SK-MEL-5 (cell line): Measurements from ENCODE around the gene TMEM191B. TPM values are rescaled to one million over a fixed set of nuclear protein-coding genes. Genes with fewer than 3 reads are reported as not detected.
"Not testable (repeated sequence)": the region's sequence is repeated elsewhere in the genome, so short reads cannot be mapped to it uniquely, and the experiment has no call there.

Experiments
- DNase-seq: peaks from one replicate; pipeline ENCODE4 v3.0.0-alpha.2; 2016; ENCODE audit warnings: low read depth, low spot score
- in situ Hi-C: cut with HindIII; loops from 2 replicates; pipeline ENCODE4 v1.10.0; 2016; ENCODE audit warnings: low sequenced_read_pairs, high pct_unique_total_duplicates, low pct_unique_long_range_greater_than_20kb
- polyA plus RNA-seq, 2 experiments: library from polyadenylated mRNA; depleted of rRNA; stranded (reverse); fragments of >200 nt; gene quantifications; 2 replicates each; pipeline ENCODE4 v1.2.3, GENCODE V29; 2015
- total RNA-seq: library from RNA; depleted of rRNA; stranded (reverse); fragments of >200 nt; shearing (Covaris generic); gene quantifications from 2 replicates; pipeline ENCODE4 v1.2.3, GENCODE V29; 2014; rRNA removed

Gene TMEM191B
- total RNA-seq = 0.21 and 5.5 TPM in 2 replicates
- 0.05 and 2.2 TPM in 2 replicates for polyA plus RNA-seq (2015; cell fraction: cytosol; rRNA removed)
- 8.1 and 14.4 TPM in 2 replicates for polyA plus RNA-seq (2015; cell fraction: nucleus; rRNA removed)

DNA sequence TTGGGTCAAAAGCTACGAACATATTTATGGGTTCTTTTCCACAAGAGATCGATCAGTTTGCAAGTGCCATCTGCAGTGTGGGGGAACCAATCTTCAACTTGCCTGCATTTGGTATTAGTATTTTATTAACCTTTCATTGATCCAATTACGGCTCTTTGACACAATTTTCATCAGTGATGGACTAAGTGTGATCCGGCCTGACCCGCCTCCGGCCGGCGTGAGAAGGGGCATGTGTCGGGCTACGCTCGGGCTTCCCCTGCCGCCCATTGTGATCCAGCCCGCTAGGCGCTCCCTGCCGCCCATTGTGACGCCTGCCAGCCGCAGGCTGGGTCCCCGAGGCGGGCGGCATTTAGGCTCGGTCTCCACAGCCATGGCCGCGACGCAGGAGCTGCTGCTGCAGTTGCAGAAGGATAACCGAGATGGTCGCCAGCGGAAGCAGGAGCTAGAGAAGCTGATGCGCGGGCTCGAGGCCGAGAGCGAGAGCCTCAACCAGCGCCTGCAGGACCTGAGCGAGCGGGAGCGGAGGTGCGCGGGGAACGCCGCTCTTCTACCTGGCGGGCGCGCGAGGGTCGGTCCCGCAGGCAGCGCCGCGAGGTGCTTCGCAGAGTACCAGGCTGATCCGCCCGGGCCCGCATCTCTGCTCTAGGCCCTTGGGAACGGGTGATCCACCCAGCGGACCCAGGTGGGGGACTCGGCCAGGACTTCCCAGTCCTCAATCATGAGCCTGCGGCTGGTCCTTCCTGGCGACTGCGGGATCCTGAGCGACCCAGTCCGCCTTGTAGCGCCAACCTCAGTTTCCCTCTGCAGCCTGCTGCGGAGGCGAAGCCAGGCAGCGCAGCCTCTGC lies at the start of gene TMEM191B:
Gene TMEM191B, plus strand, starts transcription at position 51 of the 845 bp plus-strand sequence. Its CDS starts 179 bp downstream, at position 230.
- in situ Hi-C loops, DNase-seq: not testable (repeated sequence)

DNA sequence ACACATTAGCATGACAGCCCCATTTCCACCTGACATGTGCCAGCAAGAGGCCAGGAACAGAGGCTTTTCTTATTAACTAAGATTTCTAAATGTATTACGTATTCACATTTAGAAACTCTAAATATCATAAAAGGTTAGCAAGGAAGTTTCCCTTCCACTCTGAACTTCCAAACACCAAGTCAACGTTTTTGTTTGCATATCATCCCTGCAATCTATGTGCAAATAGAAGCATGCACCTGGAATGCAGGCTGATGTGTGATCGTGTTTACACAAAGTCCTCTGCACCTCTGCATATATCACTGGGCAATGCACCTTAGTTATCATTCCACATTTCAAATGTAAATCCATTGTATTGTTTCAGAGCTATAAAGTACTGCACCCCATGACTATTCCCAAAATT lies 31.4 kb upstream of the TMEM191B start:
- in situ Hi-C loops, DNase-seq: not testable (repeated sequence)

DNA sequence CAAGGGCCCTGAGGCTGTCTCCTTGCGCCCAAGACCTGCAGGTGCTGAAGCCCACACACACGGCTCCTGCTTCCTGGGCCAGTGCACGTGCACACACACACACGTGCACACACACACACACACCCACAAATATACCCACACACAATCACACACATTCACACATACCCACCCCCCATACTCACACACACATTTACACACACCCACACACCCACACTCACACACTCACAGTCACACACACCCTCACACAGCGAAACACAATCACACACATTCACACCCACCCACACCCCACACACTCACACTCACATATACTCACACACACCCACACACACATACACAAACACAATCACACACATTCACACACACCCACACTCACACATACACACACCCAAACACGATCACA lies 16.3 kb upstream of the TMEM191B start:
- in situ Hi-C loops, DNase-seq: not testable (repeated sequence)

DNA sequence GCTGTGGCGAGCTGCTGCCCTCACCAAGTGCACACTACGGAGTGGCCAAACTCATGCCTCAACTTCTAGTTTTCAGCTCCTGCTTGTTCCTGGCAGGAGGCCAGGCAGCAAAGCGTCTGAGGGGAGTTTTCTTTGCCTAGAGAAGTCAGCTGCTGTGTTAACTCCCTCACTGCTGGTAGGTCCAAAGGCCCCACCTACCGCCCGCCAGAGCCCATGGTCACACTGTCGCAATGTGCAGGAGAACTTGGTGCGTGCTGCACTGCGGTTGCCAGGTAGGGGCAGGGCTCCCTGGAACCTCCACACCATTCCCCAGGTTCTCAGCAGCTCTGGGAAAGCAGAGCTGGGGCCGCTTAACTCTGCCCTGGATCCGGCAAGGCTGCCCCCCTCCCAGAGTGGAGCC lies 15.2 kb upstream of the TMEM191B start:
- DNase-seq, in situ Hi-C loops: not testable (repeated sequence)

DNA sequence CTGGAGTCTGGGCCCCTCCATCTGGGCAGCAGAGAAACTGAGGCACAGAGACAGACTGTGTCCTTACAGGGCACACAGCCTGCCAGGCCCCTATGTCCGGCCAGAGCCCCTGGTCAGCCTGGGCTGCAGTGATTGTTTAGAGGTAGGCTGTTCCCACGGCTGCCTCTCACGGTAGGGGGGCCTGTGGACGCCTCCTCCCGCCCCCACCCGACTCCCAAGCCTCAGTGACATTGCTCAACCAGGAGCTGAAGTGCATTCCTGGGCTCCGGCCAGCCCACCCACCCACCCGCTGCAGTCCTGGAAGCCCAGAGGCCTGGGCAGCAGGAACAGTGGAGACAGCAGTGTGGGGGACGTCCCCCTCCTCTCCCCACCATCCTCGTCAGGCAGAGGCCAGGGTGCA lies 14.1 kb upstream of the TMEM191B start:
- DNase-seq, in situ Hi-C loops: not testable (repeated sequence)

DNA sequence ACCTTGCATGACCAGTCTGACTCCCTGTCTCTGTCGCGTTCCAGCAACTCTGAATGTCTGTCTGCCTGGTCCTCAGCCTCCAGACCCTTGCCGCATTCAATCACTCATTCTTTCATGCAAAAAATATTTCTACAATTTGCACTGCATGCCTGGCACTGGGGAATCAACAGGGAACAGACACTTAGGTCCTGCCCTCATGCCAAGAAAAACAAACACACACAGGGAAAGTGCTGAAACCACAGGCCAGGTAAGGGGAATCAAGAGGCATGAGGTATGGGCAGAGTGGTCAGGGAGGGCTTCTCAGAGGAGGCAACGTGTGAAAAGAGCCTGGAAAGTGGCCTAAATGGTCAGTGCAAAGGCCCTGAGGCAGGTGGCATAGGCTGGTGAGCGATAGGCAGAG lies 9.5 kb upstream of the TMEM191B start, which contains the start of gene GGTLC3:
Gene GGTLC3, minus strand, starts transcription at position 101 of the 400 bp plus-strand sequence. CDS start 264 bp downstream, outside the sequence.
- DNase-seq, in situ Hi-C loops: not testable (repeated sequence)

DNA sequence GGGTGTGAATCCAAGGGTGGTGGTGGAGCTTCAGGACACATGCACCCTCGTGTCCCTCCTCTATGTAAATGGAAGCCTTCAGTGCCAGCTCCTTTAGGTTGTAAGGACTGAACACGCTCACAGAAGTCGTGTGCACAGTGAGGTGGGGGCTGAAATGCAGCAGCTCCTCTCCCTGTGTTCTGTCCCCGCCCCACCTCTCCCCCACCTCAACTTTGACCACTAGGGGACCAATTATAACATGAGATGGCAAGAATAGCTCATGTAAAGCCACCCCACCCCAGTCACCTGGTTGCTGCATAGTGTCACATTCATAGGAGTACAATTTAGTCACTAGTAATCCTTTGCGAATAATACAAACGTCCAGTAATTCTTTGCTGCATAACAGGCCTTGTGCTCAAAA lies 4.8 kb upstream of the TMEM191B start:
- DNase-seq, in situ Hi-C loops: not testable (repeated sequence)

DNA sequence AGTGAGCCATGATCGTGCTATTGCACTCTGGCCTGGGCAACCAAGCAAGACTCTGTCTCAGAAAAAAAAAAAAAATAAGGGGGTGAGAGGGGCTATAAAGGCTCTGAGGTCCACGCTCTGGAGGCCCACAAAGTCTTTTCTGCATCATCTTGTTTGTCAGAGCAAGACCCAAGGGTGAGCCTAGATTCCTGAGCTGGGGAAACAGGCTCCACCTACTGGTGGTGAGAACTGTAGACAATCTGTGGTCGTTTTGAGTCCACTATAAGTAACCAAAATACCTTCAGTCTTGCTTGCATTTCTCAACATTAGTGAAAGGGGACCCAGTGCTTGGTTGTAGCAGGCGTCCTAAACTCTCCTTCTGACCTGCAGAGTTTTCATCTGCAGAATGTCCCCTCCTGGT lies 4.3 kb upstream of the TMEM191B start:
- in situ Hi-C loops, DNase-seq: not testable (repeated sequence)

DNA sequence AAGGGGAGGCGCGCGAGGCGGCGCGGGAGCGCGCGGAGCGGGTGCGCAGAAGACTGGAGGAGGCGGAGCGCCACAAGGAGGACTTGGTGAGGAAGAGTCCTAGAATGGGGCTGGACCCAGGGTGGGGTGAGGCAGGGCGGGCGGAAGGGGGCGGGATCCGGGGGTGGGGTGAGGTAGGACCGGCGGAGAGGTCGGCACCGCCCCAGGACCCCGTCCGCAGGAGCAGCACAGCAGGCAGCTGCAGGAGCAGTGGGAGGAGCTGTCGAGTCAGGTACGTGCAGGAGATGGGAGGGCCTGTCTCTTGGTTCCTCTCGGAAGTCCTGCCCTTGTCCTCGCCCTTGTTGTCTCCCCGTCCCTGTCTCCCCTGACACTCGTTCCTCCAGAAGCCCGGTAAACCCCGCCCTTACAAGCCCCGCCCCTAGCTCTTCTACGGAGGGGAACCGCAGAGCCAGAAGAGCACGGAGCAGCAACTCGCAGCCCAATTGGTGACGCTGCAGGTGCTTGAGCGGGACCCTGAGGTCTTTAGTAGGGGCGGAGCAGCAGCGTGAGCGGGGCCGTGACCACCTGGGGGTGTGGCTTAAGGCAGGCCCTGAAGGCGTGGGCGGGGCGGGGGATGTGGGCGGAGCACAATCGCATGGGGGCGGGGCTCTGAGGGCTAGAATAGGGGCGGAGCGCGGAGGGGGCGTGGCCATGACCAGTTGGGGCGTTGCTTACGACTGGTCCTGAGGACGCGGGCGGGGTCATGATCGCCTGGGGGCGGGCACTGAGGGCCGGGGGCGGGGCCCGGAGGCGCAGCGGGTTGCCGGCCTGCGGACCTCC lies 1.2 kb downstream of the TMEM191B start:
- DNase-seq = peak; percentile 87
- in situ Hi-C loops = not testable (repeated sequence)

DNA sequence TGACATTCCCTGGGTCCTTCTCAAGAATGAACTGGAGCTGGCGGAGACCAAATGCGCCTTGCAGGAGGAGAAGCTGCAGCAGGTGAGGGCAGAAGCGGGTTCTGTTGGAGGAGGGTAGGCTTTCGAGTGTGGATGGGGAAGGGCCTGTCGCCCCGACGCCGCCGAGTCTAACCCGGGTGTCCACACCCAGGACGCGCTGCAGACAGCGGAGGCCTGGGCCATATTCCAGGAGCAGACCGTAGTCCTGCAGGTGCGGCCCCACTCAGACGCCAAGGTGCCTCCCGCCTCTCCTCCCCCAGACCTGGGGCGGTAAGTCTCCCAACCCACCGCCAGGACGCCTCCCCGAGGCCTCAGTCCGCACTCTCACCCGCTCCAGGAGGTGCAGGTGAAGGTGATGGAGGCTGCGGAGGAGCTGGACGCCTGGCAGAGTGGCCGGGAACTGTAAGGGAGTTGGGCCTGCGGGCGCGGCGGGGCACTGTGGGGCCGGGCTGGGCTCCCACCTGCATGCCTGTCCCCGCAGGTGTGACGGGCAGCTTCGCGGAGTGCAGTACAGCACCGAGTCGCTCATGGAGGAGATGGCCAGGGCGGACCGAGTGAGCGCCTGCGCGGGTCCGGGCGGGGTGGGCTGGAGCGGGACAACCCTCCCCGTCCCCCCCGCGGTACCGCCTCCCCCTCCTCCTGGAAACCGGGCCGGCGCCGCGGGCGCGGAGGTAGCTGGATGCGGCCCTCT lies 2.0 kb downstream of the TMEM191B start:
- in situ Hi-C loops, DNase-seq: not testable (repeated sequence)

DNA sequence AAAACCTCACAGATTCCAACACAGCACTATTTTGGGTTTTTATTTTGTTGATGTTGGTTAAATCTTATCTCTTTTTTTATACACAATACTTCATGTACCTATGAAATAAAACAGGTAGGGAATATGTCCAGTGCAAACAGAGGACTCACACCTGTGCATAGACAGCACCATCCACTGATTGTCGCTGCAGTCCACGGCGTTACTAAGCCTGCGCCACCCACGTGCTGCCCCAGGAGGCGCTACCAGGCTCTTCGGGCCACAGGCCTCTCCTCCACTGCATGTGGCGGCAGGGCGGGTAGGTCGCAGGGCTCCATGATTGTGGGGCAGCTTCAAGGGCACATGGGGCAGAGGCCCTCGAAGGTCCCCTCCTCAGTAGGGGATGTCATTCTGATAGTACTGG lies 6.0 kb downstream of the TMEM191B start:
- in situ Hi-C loops, DNase-seq: not testable (repeated sequence)

DNA sequence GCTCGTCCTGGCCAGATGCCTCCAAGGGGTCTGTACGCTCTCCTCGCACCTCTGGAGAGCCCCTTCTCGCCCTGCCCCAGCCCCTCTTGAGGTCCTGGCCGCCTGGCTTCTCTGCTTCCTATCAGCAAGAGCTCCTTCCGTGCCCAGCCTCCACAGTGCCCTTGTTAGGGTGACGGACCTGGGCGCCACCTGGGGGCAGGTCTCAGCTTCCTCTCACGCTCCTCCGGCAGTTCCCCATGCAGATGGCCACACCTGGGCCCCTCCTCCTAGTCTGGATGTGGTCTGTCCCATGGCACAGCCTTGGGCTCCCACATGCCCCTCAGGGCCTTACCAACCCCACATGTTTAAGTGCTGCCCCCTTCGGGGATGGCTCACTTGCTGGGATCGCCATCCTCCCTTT lies 6.7 kb downstream of the TMEM191B start:
- DNase-seq, in situ Hi-C loops: not testable (repeated sequence)

DNA sequence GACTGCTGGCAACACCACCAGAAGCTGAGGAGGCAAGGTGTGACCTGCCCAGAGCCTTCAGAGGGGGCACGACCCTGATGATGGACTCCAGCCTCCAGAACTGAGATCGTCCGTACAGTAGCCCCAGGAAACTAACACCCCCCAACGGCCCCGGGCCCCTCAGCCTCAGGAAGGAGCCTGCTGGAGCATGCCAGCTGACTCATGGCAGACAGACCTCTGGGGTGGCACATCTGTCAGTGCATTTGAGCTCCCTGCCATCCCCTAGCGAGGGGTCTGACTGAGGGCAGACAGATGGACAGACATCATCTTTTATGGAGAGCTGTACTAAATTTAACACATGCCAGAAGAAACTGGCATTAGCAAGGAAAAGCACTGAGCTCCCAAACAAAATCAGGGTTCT lies 12.4 kb downstream of the TMEM191B start:
- in situ Hi-C loops, DNase-seq: not testable (repeated sequence)

DNA sequence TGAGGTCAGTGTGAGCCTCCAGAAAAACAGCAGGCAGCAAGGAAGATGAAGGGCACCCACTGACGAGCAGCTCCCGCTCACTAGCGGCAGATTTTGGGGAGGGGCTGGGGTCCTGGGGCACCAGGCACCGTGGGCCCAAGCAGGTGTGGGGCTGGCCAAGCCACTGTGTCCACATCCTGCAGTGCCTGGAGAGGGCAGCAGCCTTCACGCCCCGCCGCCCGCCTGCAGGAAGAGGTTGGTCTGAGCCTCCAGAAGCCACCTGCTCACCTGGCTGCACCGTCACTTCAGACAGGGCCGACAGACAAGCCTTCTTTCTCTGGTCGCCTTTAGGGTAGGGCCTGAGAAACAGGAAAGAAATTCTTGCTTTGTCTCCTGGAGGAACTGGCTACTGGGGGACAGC lies 15.8 kb downstream of the TMEM191B start:
- in situ Hi-C loops, DNase-seq: not testable (repeated sequence)

DNA sequence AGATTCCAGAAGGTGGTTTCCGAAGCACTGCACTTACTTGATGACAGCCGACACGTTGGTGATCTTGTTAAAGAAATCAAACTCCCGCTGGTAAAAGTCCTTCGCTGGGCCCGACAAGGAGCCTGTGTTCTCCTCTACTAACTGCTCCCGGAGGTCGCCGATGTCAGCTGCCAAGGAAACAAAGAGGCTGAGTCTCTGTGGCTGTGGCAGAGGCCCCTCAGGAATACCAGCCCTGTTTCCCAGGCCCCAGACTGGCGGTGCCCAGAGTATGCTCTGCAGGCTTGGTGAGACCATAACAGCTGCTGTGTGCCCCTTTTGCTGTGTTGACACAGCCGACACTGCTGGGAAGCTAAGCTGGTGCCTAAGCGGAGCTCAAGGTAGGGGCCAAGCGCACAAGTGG lies 17.0 kb downstream of the TMEM191B start:
- DNase-seq, in situ Hi-C loops: not testable (repeated sequence)

DNA sequence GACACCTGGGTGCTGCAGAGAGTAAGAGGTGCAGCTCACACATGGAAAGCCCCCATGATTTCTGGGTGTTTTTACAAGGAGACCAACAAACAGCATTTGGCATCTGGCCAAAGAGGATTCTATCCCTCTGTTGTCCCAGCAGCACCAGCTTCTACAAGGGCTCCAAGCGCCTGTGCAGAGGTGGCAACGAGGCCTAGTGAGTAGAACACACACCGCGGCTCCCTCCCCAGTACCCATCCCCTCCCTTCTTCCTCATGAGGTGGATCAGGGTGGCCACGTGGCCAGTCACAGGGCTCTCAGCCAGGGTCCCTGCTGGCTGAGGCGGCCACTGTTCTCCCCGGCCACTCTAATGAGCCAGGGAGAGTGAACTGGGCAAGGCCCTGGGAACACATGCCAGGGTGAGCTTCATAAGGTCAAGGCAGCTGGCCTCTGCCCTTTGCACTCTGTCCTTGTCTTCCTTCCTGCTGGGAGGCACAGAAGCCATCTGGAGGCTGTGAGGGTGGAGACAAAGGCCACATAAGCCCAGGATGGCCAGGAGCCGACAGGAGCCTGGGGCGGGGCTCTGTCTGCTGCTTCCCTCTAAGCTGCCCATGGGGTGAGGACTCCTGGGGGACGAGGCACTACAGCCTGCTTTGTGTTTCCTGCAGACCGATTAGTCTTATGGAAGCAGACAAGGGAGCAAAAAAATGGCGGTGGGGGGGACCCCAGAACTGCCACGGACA lies 22.0 kb downstream of the TMEM191B start:
- DNase-seq, in situ Hi-C loops: not testable (repeated sequence)

DNA sequence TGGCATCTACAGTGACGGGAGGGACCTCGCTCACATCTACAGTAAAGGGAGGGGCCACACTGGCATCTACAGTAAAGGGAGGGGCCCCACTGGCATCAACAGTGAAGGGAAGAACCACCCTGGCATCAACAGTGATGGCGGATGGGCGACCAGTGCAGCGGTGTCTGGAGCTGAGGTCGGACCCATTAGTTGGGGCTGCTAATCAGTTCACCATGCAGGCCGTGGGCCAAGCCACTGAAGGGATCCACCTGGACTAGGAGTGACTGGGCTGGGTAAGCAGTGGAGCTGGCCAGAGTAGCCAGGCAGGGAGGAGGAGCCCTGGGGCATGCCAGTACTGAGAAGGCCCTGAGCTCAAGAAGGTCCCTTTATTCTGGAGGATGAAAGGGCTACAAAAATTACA lies 23.4 kb downstream of the TMEM191B start:
- in situ Hi-C loops, DNase-seq: not testable (repeated sequence)
